ENCODE measurements around the gene FAT1. TPM values are rescaled to one million over a fixed set of nuclear protein-coding genes. Genes with fewer than 3 reads are reported as not detected.

The FAT1 gene
- total RNA-seq, 4 donors from 2014 or later: 73.1 to 95.6 (median 76.5) TPM

DNA sequence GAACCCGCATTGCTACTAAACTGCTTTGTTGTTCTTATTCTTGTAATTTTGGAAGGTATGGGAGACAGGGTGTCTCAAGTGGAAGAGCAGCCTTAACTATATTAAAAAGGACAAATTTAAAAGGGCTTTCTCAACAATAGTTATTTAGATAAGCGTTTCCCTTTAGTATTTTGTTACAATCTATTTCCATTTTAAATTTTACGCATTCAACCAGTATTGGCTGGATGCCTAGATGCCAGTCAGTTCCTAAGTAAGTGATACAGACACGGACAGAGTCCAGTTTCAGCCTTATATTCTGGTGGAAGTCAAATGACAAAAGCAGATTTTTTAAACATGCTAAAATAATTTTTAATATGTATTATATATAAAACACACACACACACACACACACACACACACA lies 28.3 kb downstream of the FAT1 start:
- H3K36me3 ChIP-seq: no peaks in the 10 kb centered on the region
- DNase-seq: no peak
- no peaks in the 10 kb centered on the region for H3K27me3 ChIP-seq
- WGBS, 2 donors: 70% methylated on average over 4 of the region's 4 CpGs
- no peaks in the 10 kb centered on the region for H3K9me3 ChIP-seq
- TF ChIP-seq POLR2A (IDR thresholded peaks at IDR 0.05): no peak
- no peak for TF ChIP-seq CTCF (IDR thresholded peaks at IDR 0.05)
- no peak overlapping the region for H3K27ac ChIP-seq
- H3K4me3 ChIP-seq (replicated peaks in 1 of 3): no peak overlapping the region
- peaks cover 9 to 17% of the 10 kb centered on the region in 2 donors for H3K4me1 ChIP-seq
- intact Hi-C loops (cut with DNase I): no loop called here

DNA sequence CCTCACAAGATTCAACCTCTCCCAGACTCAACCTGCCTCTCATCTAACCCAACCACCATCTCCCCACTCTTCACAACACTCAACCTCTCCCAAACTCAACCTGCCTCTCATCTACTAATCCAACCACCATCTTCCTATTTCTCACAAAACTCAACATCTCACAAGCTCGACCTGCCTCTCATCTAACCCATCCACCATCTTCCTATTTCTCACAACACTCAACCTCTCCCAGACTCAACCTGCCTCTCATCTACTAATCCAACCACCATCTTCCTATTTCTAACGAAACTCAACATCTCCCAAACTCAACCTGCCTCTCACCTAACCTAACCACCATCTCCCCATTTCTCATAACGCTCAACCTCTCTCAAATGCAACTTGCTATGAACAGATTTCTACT lies 29.8 kb downstream of the FAT1 start:
- 89 to 90% methylated on average over 3 of the region's 3 CpGs for WGBS, 2 donors
- H3K36me3 ChIP-seq: no peaks in the 10 kb centered on the region
- H3K27ac ChIP-seq: peak overlapping the region in 2 of 3 donors; percentile 50 to 64
- intact Hi-C loops (cut with DNase I): no loop called here
- H3K27me3 ChIP-seq: no peaks in the 10 kb centered on the region
- no peak for TF ChIP-seq CTCF (IDR thresholded peaks at IDR 0.05)
- TF ChIP-seq POLR2A (IDR thresholded peaks at IDR 0.05): no peak
- peaks cover 18 to 25% of the 10 kb centered on the region in 2 donors for H3K4me1 ChIP-seq
- no peaks in the 10 kb centered on the region for H3K9me3 ChIP-seq
- no peak overlapping the region for H3K4me3 ChIP-seq (replicated peaks in 1 of 3)
- no peak for DNase-seq

GRCh38 chr4:186693159-186693815 lies 30.4 kb downstream of the FAT1 start:
- no peak for TF ChIP-seq POLR2A (IDR thresholded peaks at IDR 0.05)
- TF ChIP-seq CTCF (IDR thresholded peaks at IDR 0.05): no peak
- peak overlapping the region in 2 of 3 donors; percentile 50 to 64 for H3K27ac ChIP-seq
- intact Hi-C loops (cut with DNase I): no loop called here
- H3K27me3 ChIP-seq: no peaks in the 10 kb centered on the region
- H3K4me1 ChIP-seq: peaks cover 24 to 30% of the 10 kb centered on the region in 2 donors
- no peak overlapping the region for H3K4me3 ChIP-seq (replicated peaks in 1 of 3)
- peak; percentile 73 to 80 for DNase-seq
- no peaks in the 10 kb centered on the region for H3K9me3 ChIP-seq
- WGBS, 2 donors: 52 to 53% methylated on average over 11 to 17 of the region's 17 CpGs
- no peaks in the 10 kb centered on the region for H3K36me3 ChIP-seq

DNA sequence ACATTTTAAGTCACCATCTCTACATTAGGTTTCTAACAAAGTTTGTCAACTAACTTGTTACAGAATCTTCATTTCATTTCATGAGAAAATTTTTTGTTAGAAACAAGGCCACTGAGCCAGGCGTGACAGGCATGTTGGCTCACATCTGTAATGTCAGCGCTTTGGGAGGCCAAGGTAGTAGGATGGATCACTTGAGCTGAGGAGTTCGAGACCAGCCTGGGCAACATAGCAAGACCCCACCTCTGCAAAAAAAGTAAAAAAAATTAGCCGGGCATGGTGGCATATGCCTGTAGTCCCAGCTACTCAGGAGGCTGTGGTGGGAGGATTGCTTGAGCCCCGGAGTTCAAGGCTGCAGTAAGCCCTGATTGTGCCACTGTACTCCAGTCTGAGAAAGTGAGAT lies 32.3 kb downstream of the FAT1 start:
- Histone ChIP-seq H3K9me3 (no peaks in the 10 kb centered on the region), H3K4me1 (peaks cover 32 to 42% of the 10 kb centered on the region in 2 donors), H3K36me3 (no peaks in the 10 kb centered on the region), H3K4me3 (replicated peaks in 1 of 3) (no peak overlapping the region), H3K27ac (no peak overlapping the region), H3K27me3 (no peaks in the 10 kb centered on the region)
- intact Hi-C loops (cut with DNase I): no loop called here
- DNase-seq: no peak
- TF ChIP-seq POLR2A (IDR thresholded peaks at IDR 0.05): no peak
- TF ChIP-seq CTCF (IDR thresholded peaks at IDR 0.05): no peak
- 96 to 99% methylated on average over 5 of the region's 5 CpGs for WGBS, 2 donors

DNA sequence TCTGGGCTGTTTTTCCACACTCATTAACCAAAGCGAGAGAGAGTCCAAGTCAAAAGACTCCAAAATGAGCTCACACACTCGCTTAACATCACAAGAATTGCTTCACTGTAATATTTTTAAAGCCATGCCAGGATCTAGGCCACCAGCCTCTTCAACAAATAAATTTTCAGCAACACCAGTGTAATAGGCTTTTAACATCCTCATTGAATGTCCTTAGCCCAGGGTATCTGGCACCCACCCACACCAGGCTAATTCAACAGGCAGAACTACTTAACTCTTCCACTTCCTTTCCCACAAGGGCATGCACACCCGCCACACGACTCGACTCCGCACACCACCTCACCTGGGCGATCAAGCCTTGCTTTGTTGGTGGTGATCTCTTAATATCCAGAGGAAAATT lies 34.2 kb downstream of the FAT1 start:
- no peaks in the 10 kb centered on the region for H3K36me3 ChIP-seq
- TF ChIP-seq POLR2A (IDR thresholded peaks at IDR 0.05) (no peak), CTCF (IDR thresholded peaks at IDR 0.05) (no peak)
- WGBS, 2 donors: 29 to 39% methylated on average over 7 of the region's 7 CpGs
- peak overlapping the region in 2 of 3 donors; percentile 16 to 17 for H3K27ac ChIP-seq
- no peaks in the 10 kb centered on the region for H3K9me3 ChIP-seq
- intact Hi-C loops (cut with DNase I): no loop called here
- no peak overlapping the region for H3K4me3 ChIP-seq (replicated peaks in 1 of 3)
- H3K4me1 ChIP-seq: peaks cover 48 to 53% of the 10 kb centered on the region in 2 donors
- no peaks in the 10 kb centered on the region for H3K27me3 ChIP-seq
- peak; percentile 72 to 75 for DNase-seq

Data from thyroid gland (tissue), 4 donors.